ENCODE measurements around the gene TMOD2.

Gene TMOD2

GRCh38 chr15:51846463-51847230 lies 95.2 kb downstream of the TMOD2 start:
- DNase-seq (ENCODE audit: low spot score): no peak
- TF ChIP-seq CTCF (IDR thresholded peaks at IDR 0.05; ENCODE audit: extremely low read depth, missing control alignments): no peak

- DNase-seq (ENCODE audit: low spot score): no peak
- no peak for TF ChIP-seq CTCF (IDR thresholded peaks at IDR 0.05; ENCODE audit: extremely low read depth, missing control alignments)
These were observed 97.4 kb downstream of the TMOD2 start for GRCh38 chr15:51848811-51849210.

- TF ChIP-seq CTCF (IDR thresholded peaks at IDR 0.05; ENCODE audit: extremely low read depth, missing control alignments): no peak
- no peak for DNase-seq (ENCODE audit: low spot score)
These were observed 98.5 kb downstream of the TMOD2 start for GRCh38 chr15:51849860-51850259.

GRCh38 chr15:51853998-51854397 lies 102.6 kb downstream of the TMOD2 start:
- TF ChIP-seq CTCF (IDR thresholded peaks at IDR 0.05; ENCODE audit: extremely low read depth, missing control alignments): no peak
- no peak for DNase-seq (ENCODE audit: low spot score)

GRCh38 chr15:51855612-51856011 lies 104.2 kb downstream of the TMOD2 start:
- DNase-seq (ENCODE audit: low spot score): no peak
- no peak for TF ChIP-seq CTCF (IDR thresholded peaks at IDR 0.05; ENCODE audit: extremely low read depth, missing control alignments)

- no peak for DNase-seq (ENCODE audit: low spot score)
- no peak for TF ChIP-seq CTCF (IDR thresholded peaks at IDR 0.05; ENCODE audit: extremely low read depth, missing control alignments)
These were observed 105.5 kb downstream of the TMOD2 start for GRCh38 chr15:51856714-51857380.

- no peak for DNase-seq (ENCODE audit: low spot score)
- no peak for TF ChIP-seq CTCF (IDR thresholded peaks at IDR 0.05; ENCODE audit: extremely low read depth, missing control alignments)
These were observed 110.4 kb downstream of the TMOD2 start for GRCh38 chr15:51861557-51862359.

Measured in GM20000 (cell line).